HG03159 (cell line): ENCODE results near the gene HNRNPUL2.
"Not testable (repeated sequence)": the region's sequence is repeated elsewhere in the genome, so short reads cannot be mapped to it uniquely, and the experiment has no call there.

Experiments
- ATAC-seq: cut with Tn5 transposase; IDR thresholded peaks from one replicate; pipeline ENCODE4 v1.9.1; 2021; ENCODE audit warnings: mild to moderate bottlenecking, moderate library complexity; ENCODE audit not compliant: unreplicated experiment

Gene HNRNPUL2

DNA sequence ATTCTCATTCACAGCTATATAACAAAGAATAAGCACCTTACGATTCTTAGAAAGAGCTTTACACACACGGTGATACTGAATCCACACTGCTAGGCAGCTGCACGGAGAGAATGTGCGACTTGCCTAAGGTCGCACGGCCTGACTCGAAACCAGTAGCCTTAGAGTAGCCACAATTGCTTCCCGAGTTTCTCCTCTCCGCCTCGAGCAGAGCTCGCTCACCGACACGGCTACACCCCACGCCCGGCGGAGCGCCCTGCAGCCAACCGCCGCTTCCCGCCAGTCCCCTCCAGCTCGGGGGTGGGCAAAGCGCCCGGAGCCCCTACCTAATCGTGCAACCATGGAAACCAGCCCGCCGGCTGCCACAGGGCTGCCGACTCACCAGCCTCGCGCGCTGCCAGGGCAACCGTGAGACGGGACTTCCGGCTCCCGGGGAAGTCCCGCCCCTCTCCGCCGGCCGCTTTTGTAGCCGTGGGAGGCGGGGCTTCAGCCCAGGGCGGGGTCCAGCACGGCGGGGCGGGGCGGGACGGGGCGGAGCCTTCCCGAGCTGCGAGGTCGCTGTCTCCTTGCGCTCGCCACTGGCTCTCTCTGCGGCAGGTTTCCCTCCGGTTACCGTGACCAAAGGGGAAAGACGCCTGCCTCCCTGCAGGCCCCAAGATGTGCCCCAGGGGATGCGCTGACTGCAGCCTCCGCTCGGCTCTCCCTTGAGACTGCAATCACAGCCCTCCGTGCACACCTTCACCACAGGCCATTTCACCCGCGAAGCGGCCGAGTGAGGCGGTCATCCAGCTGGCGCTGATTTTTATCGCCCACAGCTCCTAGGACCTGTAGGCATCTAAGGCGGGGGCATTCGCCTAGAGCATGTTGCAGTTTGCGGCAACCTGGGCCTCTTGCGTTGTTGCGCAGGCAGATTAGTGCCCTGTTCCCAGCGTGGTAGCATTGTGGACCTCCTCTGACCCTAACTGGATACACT lies 21.1 kb downstream of the HNRNPUL2 start:
- peak; percentile 52 for ATAC-seq

DNA sequence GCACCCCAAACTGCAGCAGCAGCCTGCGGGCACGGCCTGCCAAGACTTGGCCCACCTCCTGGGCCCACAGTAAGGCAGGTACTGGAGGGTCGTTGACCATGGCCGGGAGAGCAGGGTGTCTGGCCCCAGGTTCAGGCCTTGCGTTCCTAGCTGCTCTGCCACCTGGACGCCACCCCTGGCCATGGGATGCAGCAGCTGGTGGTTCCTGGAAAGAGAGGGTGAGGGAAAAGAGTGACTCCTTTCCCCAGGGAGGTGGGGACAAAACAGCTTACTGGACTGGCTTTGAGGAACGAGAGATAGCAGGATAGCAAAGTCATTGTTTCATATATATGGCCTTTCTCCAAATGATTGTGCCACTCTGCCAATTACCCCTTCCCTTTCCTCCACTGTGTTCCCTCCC lies 21.8 kb downstream of the HNRNPUL2 start:
- no peak for ATAC-seq

DNA sequence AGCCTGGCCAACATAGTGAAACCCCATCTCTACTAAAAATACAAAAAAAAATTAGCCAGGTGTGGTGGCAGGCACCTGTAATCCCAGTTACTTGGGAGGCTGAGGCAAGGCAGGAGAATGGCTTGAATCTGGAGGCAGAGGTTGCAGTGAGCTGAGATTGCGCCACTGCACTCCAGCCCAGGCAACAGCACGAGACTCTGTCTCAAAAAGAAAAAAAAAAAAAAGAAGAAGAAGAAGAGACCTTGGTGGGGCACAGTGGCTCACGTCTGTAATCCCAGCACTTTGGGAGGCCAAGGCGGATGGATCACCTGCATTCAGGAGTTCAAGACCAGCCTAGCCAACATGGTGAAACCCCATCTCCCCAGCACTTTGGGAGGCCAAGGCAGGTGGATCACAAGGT lies 23.3 kb downstream of the HNRNPUL2 start:
- ATAC-seq, result not testable (repeated sequence)

DNA sequence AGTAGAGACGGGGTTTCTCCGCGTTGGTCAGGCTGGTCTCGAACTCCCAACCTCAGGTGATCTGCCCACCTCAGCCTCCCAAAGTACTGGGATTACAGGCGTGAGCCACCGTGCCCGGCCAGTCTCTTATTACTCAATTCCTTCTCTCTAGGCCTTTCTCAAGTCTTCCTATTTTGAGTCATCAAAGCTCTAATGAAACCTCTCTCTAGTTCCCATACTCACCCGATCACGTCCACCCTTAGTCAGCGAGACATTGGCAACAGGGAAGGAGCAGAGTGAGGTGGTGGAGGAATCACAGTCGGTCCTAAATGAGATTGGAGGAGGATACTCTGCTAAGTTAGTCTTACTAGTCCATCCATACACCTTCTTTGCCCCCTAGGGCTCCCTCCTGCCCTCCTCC lies 25.0 kb downstream of the HNRNPUL2 start:
- no peak for ATAC-seq

DNA sequence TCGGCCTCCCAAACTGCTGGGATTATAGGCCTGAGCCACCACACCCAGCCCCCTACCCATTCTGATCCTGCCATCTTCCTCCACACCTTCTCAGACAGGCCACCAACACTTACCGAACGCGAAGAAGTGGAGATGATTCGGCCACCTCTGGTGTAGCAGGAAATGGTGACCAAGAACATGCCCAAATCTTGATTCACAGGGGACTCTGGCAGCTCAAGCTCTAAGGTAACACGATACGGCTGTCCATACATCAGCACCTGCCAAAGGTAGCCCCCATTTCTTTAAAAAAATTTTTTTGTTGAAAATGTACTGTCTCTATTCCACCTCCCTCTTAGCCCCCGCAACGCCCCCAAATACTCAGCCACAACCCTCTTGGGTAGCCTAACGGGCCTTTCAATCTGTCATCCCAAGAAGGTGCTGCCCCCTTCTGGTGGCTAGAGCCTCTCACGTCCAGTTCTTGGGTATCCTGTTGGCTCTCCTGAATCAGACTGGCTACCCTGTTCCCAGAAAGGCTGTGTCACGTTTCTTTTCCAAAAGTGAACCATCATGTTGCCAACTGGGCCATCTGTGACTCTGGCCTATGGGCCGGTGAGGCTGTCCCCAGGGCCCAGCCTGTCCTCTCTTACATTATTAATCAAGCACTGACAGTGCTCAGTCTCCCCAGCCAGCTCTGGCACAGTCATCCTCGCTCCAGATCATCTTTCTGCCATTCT lies 32.6 kb downstream of the HNRNPUL2 start:
- no peak for ATAC-seq

DNA sequence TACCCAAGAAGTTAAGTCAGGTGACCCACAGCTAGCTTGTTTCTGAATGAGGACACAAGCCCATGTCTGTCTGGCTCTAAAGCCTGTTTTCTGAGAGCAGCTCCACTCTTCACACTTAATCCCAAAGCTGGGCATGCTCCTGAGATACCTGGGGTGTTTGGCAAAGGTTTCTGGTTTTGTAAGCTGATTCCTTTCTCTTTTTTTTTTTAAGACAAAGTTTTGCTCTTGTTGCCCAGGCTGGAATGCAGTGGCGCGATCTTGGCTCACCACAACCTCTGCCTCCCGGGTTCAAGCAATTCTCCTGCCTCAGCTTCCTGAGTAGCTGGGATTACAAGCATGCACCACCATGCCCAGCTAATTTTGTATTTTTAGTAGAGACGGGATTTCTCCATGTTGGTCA lies 33.6 kb downstream of the HNRNPUL2 start:
- ATAC-seq, result not testable (repeated sequence)

DNA sequence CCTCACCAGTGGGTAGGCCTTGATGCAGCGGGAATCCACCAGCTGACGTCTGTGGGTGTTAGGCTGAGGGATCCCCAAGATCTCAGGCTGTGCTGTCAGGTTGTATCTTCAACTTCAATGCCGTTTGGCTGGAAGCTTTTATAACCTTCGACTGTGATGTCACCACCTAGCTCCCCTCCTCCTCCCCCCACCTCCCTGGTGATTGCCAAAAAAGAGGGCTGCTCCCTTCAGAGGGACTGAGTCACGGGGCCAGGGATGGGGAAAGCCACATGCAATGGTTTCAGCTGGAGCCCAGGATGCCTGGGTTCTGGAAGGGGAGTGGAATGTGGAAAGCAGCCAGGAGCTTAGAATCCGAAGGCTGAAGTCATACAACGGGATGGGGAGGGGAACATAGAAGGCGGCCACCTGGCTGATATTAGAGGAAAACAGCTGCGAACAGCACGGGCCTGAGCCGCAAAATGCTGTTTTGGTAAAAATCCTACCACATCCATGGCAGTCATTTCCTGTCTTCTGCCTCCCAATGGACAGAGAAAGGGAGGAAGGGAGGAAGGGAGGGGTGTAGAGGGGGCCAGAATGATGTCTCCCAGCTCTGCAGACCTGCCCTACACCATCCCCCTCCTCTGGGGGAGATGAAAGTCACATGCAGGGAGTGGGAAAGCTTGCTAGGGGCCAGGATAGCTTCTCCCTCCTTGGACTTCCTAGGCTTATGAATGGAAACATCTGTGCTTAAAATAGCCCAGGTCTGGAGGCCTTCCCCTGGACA lies 37.7 kb downstream of the HNRNPUL2 start, which contains the start of gene LRRN4CL:
Gene LRRN4CL, minus strand, starts transcription at position 110 of the 763 bp plus-strand sequence. CDS start 1,022 bp downstream, outside the sequence.
- ATAC-seq, result no peak

DNA sequence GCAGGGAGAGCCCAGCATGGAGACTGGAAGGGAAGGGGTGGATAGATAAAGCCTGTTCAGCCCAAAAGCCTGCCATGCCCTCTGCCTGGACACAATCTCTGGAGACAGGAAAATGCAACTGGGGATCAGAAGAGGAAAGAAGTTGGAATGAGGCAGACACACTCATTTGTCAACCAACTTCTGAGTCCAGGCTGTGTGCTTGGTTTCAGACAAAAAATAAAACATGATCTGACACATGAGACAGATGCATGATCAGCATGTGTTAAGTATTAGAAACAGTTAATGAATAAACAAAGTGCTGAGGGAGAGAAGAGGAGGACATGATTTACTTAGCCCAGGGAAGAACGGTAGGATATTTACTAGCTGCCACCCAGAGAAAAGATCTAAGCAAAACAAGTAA lies 38.8 kb downstream of the HNRNPUL2 start:
- no peak for ATAC-seq

DNA sequence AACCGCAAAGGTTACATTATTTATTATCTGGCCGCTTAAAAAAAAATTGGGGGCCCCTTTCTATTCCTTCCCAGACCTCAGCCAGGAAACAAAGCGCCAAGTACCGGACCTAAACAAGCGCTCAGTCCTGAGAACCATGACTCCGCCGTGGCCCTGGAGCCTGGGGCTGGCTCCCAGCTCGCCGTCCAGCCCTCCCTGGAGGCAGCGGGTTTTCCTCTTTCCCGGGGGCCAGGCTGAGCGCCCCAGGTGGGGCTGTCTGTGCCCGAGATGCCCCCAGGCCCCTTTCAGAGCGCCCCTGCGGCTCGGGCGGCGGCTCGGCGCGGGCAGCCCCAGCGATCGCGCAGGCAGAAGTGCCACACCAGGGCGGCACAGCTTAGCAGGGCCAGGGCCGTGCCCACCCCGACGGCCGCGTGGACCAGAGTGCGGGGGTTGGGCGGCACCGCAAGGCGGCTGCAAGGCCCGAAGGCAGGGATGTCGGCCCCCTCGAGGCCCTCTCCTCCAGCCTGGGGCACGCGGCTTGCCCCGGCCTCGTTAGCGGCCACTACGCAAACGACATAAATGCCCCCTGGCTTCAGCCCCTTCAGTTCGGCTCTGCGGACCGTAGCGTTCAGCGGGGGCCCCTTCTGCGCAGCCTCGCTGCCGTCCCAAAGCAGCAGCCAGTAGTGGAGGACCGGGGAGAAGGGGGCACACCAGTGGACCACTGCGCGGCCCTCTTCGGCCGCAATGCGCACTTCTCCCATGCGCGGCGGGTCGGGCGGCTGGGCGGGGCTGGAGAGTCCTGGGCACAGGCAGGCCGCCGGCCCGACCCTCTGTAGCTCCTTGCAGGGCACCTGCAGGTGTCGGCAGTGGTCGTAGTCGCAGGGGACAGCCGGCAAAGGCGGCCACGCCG lies 39.5 kb downstream of the HNRNPUL2 start:
- ATAC-seq, result no peak

DNA sequence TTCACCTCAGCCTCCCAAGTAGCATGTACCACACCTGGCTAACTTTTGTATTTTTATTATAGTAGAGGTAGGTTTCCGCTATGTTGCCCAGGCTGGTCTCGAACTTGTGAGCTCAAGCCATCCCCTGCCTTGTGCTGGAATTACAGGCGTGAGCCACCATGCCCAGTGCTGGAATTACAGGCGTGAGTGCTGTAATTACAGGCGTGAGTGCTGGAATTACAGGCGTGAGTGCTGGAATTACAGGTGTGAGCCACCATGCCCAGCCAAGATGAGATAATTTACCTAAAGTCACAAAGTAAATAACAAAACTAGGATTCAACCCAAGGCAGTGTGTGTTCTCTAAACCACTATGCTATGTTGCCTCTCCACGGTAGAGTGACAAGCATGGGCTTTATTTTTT lies 44.7 kb downstream of the HNRNPUL2 start:
- ATAC-seq, result no peak

DNA sequence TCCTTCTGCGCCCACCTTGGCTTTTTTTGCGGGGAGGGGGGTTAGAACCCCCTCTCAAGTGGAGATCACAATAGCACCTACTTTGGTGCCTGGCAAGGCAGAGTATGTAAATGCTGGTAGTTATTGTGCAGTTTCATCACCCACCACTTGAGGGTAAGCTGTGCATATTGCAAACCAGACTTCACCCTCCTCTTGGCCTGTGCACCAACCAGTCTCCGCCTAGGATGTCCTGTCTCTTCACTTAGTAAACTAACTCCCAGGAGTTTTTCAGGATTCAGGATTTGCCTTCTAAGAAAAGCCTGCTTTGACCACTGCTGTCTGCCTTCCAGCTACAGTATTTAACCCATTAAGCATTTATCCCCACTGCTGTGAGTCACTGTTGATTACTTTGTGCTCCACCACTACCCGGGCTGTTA lies 46.4 kb downstream of the HNRNPUL2 start:
- ATAC-seq, result no peak

DNA sequence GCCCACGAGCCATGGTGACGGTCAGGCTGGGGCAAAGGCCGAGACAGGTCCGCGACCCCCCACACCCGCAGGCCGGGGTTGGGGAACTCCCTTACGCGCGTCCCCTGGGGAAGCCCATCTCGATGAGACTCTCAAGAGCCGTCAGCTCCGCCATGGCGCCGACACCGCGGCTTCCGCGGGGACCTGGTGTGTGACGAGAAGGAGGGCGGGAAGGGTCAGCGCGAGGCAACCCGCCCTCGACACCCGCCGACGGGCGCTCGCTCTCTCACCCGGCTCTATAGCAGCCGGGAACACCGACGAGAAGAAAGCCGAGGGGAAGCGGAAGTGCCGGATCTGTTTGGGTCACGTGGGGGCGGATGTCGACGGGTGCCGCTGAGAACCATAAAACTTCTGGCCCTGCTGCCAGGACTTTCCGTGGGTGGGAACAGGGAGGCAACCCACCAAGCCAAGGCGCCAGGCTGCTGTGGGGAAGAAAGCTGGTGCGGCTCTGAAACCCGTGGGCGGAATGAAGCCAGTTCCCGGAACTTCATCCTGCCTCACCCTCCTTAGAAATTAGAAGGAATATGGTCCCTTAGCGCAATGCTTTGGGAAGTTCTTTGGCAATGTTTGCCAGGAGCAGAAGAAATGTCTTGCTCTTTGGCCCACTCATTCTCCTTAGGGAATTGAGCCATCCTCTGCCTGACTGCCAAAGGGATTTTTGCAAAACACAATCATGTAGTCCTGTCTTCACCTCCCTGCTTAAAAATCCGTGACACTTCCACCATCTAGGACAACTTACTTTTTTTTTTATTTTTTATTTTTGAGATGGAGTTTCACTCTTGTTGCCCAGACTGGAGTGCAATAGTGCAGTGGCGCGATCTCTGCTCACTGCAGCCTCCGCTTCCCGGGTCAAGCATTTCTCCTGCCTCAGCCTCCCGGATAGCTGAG lies 48.2 kb downstream of the HNRNPUL2 start, which contains the start of gene UBXN1:
Gene UBXN1, minus strand, starts transcription at position 304 of the 927 bp plus-strand sequence. Its CDS starts 150 bp downstream, at position 154.
- peak; percentile 65 for ATAC-seq

DNA sequence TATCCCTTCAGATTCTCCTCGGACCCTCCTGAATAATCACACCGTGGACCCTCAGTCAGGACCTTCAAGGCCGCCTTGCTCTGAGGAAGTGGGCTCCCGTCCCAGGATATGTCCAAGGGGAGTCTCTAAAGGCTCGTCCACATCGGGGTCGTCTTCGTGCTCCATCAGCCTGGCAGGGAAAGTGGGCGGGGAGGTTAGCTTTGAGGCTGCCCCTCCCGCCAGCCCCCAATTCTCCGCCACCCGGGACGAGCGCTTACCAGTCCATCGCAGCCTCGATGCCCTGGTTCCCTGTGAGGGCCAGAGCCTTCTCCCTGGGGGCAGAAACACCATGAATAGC lies 48.9 kb downstream of the HNRNPUL2 start:
- no peak for ATAC-seq

DNA sequence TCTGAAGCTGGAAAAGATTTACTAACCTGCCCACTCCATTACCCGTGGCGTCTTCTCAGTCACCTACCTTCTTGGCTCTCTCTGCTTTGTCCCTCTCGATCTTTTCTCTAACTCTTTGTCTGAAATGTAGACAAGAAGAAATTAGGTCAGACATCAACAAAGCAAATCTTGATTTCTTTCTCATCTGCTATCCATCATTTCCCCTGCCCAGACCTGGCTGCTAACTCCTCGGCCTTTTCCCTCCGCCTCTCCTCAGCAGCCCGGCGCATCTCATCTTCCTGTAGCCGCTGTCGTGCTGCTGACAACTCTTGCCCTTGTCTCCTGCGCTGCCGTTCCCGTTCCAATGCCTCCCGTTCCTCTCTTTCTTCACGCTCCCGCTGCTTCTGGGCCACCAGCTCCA lies 49.5 kb downstream of the HNRNPUL2 start:
- ATAC-seq, result no peak

DNA sequence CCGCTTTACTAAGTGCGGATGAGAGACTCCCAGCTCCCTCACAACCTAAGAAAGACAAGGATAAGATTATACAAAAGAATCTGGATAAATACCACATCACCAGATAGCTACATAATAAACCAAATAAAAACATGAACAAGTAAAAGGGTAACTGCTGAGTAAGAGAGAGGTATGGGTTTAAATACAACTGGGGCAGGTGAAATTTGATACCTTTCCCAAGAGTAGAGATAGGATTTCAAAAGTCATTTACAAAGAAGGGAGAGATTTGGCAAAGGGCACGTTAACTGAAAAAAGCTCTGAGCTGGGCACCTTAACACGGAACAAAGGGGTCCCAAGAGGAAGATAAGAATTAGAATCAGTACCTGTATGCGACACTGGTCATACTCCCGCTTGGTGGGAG lies 50.1 kb downstream of the HNRNPUL2 start:
- no peak for ATAC-seq

DNA sequence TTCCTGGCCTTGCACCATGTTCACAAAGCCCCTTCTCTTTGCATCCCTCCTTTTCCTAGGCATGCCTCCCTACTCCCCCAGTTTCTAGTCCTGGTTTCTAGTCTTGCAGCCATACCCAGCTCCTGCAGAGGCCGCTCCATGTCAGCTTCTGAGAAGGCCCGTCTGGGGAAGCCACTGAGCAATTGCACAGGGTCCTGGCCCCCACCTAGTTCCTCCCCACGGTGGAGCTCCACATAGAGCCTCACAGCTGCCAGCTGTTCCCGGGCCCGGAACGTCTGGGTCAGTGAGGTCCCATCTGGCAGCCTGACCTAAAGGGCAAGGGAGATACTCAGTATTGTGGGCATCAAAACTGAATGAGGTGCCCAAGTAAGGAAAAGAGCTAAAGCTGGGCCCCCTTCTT lies 50.6 kb downstream of the HNRNPUL2 start:
- ATAC-seq, result no peak

DNA sequence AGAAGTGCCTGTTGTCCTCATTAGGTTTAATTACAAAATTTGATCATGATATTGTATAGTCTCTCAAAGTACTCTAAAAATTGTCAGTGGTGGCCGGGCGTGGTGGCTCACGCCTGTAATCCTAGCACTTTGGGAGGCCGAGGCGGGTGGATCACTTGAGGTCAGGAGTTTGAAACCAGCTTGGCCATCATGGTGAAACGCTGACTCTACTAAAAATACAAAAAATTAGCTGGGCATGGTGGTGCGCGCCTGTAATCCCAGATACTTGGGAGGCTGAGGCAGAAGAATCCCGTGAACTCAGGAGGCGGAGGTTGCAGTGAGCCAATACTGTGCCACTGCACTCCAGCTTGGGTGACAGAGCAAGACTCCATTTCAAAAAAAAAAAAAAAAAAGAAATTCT lies 51.8 kb downstream of the HNRNPUL2 start:
- not testable (repeated sequence) for ATAC-seq

DNA sequence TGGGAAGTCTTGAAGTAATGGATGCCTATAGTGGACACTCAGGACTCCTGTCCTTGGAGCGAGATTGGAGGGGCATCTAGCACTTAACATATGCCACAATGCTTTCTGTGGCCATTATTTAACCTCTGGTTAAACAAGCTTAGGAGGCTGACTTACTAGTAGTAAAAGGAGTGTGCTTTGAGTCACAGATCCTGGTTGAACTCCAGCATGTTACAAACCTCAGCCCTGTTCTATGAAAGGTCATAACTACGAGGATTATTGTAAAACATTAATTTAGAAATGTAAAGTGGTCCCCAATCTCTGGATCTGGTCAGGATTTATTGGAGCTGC lies 54.1 kb downstream of the HNRNPUL2 start:
- ATAC-seq, result no peak
